Measurements from ENCODE around the gene TRDMT1. TPM values are rescaled to one million over a fixed set of nuclear protein-coding genes. Genes with fewer than 3 reads are reported as not detected.

The TRDMT1 gene
- total and polyA plus RNA-seq, 8 donors, result 6.6 to 18.4 (median 12.7) TPM

DNA sequence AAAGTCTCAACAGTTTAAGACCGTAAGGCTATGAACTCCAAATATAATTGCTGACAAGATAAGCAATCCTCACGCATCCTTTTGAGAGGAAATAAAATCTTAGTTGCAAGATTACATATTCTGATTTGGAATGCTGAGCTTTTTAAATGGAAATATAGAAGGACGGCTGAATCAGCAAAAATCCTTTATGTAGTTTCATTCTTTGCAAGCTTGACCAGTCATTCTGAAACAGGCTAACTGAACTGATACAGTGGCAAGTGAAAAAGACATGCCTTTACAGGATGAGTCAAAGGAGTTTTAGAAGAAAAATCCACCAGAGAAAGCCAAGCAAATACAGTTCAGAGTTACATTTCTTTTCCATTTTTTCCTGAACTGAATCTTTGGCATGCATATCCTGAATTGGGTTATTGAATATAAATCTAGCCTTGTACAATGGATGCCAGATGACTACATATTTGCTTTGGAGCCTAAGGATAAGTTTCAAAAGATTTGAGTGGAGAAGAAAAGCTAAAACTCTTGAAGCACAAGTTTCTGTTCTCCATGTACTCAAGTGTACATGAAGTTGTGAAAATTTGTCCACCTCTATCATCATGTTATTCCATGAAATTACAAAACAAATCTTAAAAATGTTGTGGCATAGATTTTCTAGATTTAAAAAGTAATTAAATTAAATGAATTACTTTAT lies 30.9 kb upstream of the TRDMT1 start:
- no peak for DNase-seq
- ATAC-seq, result no peak
- Histone ChIP-seq H3K27ac (peak overlapping the region; percentile 99), H3K27me3 (no peaks in the 10 kb centered on the region), H3K9me3 (no peaks in the 10 kb centered on the region), H3K4me3 (peak overlapping the region; percentile 83), H3K4me1 (peaks cover 19 to 59% of the 10 kb centered on the region in 2 donors), H3K36me3 (peaks cover 5 to 72% of the 10 kb centered on the region in 2 donors)
- TF ChIP-seq CTCF (IDR thresholded peaks at IDR 0.05), result no peak
- intact Hi-C loops (cut with DNase I), result no loop called here

- Histone ChIP-seq H3K9me3 (no peaks in the 10 kb centered on the region), H3K27ac (peak overlapping the region; percentile 99), H3K4me3 (peak overlapping the region; percentile 83), H3K36me3 (peaks cover 5 to 65% of the 10 kb centered on the region in 2 donors), H3K27me3 (no peaks in the 10 kb centered on the region), H3K4me1 (peaks cover 19 to 65% of the 10 kb centered on the region in 2 donors)
- no peak for TF ChIP-seq CTCF (IDR thresholded peaks at IDR 0.05)
- ATAC-seq (no peak), DNase-seq (no peak)
- intact Hi-C loops (cut with DNase I), result no loop called here
Observed at GRCh38 chr10:17231788-17232187, 30.3 kb upstream of the TRDMT1 start.

GRCh38 chr10:17229967-17230682 lies 28.7 kb upstream of the TRDMT1 start:
- TF ChIP-seq CTCF (IDR thresholded peaks at IDR 0.05), result peak in 1 of 2 donors; percentile 41
- H3K36me3 ChIP-seq, result peaks cover 3 to 49% of the 10 kb centered on the region in 2 donors
- DNase-seq (peak; percentile 85 to 97 (median 88)), ATAC-seq (peak; percentile 71)
- intact Hi-C loops (cut with DNase I), result no loop called here
- H3K4me3 ChIP-seq, result peak overlapping the region; percentile 83
- no peaks in the 10 kb centered on the region for H3K27me3 ChIP-seq
- no peaks in the 10 kb centered on the region for H3K9me3 ChIP-seq
- H3K4me1 ChIP-seq, result peaks cover 19 to 72% of the 10 kb centered on the region in 2 donors
- peak overlapping the region; percentile 99 for H3K27ac ChIP-seq

GRCh38 chr10:17229717-17229966 lies 28.2 kb upstream of the TRDMT1 start:
- intact Hi-C loops (cut with DNase I), result no loop called here
- TF ChIP-seq CTCF (IDR thresholded peaks at IDR 0.05), result no peak
- Histone ChIP-seq H3K27ac (peak overlapping the region; percentile 99), H3K4me1 (peaks cover 19 to 70% of the 10 kb centered on the region in 2 donors), H3K27me3 (no peaks in the 10 kb centered on the region), H3K36me3 (peaks cover 0 to 44% of the 10 kb centered on the region in 2 donors), H3K4me3 (peak overlapping the region; percentile 83), H3K9me3 (no peaks in the 10 kb centered on the region)
- ATAC-seq, result no peak
- DNase-seq, result no peak

DNA sequence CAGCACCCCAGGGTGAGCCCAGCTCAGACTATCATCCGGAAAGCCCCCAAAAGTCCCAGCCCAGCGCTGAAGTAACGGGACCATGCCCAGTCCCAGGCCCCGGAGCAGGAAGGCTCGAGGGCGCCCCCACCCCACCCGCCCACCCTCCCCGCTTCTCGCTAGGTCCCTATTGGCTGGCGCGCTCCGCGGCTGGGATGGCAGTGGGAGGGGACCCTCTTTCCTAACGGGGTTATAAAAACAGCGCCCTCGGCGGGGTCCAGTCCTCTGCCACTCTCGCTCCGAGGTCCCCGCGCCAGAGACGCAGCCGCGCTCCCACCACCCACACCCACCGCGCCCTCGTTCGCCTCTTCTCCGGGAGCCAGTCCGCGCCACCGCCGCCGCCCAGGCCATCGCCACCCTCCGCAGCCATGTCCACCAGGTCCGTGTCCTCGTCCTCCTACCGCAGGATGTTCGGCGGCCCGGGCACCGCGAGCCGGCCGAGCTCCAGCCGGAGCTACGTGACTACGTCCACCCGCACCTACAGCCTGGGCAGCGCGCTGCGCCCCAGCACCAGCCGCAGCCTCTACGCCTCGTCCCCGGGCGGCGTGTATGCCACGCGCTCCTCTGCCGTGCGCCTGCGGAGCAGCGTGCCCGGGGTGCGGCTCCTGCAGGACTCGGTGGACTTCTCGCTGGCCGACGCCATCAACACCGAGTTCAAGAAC lies 27.7 kb upstream of the TRDMT1 start:
- peak; percentile 78 for ATAC-seq
- Histone ChIP-seq H3K4me1 (peaks cover 19 to 65% of the 10 kb centered on the region in 2 donors), H3K9me3 (no peaks in the 10 kb centered on the region), H3K27ac (peak overlapping the region; percentile 99), H3K36me3 (peaks cover 0 to 39% of the 10 kb centered on the region in 2 donors), H3K4me3 (peak overlapping the region; percentile 83), H3K27me3 (no peaks in the 10 kb centered on the region)
- intact Hi-C loops (cut with DNase I), result no loop called here
- TF ChIP-seq CTCF (IDR thresholded peaks at IDR 0.05), result no peak
- peak; percentile 87 to 94 (median 93) for DNase-seq

Data from left lung (tissue), 10 donors.